GM19351 (cell line): ENCODE measurements around the gene DCTN2.

Source experiments
- ATAC-seq: cut with Tn5 transposase; IDR thresholded peaks from one replicate; pipeline ENCODE4 v1.9.1; 2021; ENCODE audit warnings: mild to moderate bottlenecking, moderate library complexity; ENCODE audit not compliant: unreplicated experiment

DCTN2 gene

DNA sequence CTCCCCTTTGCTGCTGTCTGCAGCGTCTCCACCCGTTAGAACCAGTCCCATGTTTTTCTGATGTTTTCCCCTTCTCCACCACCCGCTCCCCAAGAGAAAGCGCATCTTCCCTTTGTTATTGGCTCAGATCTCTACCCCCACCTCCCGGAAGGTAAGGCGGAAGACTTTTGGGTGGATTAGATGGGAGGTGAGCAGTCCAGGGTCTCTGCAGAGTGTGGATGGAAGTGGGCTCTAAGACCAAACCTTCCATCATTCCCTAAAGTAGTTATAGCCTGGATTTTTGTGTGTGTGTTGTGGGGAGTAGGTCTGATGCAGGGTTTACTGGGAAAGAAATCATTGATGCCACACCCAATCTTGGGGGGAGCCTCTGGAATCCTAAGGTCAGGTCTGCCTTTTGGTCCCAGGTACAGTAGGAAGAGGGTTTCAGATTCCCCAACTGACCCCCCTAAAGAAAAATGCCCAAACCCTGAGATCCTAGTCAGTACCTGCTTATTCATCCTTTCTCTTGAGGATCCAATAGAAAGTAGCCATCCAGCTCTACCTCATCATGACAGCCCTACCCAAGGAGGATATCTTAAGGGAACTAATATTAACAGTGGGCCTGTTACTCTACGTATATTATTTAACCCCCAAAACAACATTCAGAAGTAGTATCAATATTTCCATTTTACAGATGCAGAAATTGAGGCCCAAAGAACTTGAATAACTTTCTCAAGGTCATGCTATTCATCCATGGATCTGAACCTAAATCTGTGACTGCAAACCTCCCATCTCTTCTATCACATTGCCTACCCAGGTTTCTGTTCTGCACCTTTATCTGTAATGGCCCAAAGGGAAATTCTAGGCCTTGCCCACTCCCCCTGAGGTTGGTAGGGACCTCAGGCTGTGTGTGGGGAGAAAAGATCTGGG is 3.9 kb upstream of the DCTN2 start:
- ATAC-seq = no peak

DNA sequence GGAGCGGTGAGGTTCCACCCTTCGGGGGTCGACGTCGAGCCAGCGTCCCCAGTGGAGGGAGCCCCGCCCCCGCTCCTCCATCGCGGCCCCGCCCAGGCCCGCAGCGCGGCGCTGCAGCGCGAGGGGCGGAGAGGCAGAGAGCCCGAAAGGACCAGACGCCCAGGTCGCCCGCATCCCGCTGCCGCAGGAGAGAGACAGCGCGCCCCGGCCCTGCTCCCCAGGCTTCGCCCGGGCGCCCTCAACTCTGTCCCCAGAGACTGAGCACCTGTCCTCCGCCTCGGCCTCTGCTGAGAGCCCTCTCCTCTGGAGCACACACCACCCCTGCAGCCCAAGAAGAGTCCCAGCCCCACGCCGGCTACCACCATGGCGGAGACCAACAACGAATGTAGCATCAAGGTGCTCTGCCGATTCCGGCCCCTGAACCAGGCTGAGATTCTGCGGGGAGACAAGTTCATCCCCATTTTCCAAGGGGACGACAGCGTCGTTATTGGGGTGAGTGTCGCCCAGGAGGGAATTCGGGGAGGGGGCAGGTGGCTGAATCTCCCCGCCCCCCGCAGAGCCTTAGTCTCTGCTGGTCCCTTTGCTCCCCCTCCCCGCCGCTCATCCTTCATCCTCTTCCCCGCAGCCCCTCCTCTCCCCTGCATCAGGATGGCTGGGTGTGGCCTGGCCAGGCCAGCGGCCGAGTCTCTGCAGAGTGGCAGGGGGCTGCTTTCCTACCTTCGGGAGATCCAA is 3.1 kb upstream of the DCTN2 start, which contains the start of gene KIF5A:
Gene KIF5A (plus strand): TSS at position 136 of the 732 bp plus-strand sequence. CDS start 228 bp downstream, at position 364.
- peak; percentile 51 for ATAC-seq

DNA sequence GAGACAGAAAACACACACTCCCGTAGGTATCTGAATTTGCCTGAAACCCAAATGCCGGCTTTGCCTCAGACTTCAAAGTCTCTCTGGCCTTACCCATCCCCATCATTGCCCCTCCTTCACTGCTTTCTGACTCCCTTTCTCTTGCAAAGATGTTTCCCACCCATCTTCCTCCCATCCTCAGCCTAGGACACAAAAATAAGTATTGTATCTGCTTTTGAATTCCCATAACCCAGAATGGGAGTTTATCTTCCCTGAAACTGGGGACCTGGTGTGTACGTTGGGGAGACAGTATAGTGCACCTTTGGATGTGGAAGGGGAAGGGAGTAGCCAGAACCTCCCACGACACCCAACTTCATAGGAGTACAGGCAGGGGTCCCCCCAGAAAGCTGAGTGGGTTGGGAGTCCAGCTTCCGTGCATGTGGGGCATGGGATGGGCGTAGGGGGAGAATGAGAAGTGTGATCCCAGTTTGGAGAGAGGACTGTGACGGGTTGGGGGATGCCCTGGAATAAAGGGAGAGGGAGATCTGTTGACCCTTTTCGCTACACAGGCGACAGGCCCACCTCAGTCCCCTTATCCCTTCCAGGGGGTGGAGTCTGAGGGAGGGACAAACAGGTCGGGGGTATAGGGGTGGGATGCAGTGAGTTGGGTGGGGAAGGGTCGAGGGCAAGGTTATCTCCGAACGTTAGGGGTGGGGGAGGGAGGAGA is 2.4 kb upstream of the DCTN2 start:
- ATAC-seq = no peak

DNA sequence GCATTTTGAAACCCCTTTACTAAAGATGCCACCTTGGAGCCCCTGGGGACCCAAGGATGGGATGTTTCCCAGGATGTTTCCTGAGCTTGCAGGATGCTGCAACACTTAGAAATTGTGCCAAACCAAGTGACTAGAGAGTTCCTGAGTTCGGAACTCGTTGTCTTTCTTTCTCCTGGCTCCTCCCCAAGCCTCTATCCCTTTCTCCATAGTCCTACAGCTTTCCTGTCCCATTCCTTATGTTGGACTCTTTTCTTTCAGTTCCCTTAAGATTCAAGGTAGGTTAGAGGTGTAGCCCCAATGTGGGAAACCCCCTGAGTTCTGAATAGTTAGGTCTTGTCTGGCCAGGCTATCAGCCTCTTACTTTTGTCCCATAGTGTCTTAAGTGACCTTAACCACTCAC is 1.5 kb upstream of the DCTN2 start:
- no peak for ATAC-seq

DNA sequence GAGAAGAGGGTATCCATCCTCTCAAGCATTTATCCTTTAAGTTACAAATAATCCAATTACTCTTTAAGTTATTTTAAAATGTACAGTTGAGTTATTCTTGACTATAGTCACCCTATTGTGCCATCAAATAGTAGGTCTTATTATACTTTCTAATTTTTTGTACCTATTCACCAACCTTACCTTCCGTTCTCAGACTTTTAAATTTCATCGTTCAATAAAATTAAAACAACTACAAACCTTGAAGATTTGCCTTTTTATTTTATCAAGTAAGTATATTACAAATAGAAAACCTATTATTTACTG is 972 bp upstream of the DCTN2 start:
- ATAC-seq = no peak

DNA sequence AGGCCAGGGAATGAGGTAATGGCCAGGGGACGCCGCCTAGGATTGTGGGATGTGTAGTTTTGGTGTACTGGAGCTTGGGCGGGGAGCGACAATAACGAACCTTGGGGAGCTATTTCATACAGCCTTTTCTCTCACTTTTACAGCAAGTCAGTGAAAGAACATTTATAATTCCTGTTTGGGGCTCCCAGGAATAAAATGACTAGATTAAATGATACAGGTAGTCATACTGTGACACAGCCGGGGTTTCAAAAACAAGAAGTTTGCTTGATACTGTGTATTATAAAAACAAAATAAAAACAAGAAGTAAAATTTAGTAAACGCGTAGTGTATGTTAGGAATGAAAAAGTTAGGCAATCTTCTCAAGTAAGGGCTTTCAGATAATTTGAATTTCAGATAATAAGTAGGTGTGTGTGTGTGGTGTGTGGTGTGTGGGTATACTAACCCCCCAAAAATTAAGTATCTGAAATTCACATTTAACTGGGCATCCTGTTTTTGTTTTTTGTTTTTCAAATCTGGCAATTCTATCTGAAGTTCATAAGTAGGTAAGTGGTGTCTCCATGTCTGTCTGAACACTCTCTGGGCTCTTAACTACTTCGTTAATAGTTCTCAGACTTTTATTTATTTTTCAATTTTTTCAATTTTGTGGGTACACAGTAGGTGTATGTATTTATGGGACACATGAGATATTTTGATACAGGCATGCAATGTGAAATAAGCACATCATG is 458 bp upstream of the DCTN2 start:
- no peak for ATAC-seq

DNA sequence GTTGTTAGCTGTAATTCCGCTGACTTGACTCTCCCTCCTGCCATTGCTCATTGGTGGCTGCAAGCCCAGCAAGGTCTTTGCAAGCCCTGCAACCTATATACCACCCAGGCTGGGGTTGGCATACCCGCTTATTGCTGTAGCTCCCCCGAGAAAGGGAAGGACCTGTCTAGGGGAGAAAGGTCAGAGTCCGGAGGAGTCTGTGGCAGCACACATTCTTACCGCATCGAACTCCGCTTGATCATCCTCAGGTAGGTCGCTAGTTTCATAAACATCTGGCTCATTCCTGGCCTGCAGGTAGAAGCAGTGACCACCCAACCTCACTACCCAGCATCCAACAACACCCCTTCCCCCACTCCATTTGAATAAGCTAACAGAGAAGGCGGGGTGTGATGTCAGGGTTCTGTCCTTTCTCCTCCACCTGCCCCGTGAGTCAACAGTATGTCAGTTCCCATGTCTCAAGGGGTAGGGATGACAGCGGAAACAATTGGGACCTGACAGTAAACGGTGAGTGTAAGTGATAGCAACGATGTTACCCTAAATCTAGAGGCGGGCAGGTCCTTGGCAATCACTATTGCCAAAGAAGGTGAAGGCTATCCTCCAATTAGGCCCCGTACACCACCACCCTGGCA is 1.1 kb downstream of the DCTN2 start:
- no peak for ATAC-seq

DNA sequence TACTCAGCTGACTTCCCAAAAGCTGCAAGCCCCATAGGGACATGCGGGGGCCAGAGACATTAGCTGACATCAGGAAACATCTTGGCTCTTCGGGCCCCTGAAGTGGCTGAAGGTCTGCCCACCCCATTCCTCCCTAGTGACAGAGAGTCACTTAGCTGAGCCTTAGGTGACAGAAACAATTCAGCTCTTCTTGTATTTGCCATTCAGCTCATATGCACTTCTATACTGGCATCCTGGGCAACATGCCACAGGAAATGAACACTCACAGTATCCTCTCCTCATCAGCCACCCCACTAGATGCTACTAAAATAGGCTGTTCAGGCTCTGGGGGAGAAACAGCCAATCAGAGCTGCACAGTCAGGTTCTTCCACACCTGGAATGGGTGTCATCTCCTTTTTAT is 3.4 kb downstream of the DCTN2 start:
- ATAC-seq = no peak

DNA sequence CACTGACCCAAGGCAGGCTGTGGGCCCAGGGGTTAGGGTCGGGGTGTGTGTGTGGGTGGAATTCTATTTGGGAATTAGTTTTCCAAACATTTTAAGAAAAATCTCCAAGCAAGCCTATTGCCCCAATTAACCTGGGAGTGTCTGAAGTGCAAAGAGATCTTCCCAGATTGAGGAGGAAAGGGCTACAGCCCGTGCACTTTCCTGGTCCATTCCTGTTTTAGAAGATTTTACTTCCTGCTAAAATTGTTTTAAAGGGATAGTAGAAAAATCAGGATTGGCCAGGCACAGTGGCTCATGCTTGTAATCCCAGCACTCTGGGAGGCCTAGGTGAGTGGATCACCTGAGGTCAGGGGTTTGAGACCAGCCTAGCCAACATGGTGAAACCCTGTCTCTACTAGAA is 5.3 kb downstream of the DCTN2 start:
- ATAC-seq = no peak

DNA sequence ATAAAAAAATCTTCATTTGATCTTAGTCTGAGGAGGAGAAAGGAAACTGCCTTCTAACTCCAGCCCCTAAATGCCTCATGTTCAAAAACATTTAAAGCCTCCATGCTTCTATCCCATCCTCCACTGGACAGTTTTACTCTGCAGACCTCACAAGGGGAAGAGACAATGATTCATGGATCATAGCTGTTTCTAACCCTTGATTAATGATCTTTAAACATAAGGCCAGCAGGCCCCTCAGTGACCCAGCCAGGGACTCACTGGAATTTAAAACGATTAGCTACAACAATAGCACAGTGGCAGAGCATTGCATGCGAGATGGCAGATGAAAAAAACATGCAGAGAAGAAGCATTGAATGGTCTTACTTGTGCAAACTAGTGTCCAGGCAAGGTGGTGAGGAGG is 6.0 kb downstream of the DCTN2 start:
- ATAC-seq = no peak

DNA sequence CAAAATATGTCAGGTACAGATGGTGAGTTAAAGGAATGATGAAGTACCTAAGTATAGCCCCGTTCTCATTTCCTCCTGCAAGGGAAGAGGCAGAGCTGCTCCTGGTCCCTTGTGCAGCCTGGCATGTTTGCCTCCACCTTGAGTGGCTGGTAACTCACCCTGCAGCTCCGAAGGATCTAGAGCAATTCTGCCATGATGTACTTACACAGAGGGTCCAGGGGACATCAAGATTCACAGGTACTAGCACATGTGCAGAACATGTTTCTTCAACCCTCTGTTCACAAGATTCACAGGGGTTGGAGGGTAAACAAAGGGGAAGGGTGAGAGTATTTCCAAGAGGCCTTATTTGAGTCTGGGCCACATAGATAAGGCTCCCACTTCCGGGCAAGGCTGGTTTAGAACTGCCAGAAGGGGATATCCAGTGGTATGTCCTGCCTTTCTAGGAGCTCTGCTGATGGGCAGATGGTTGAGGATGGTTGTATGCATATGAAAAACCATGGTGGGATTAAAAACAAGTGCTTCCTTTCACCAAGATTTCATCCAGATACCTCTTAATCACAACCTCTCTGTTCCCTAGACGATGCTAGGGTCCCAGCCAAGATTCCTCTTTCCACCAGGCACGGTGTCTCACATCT is 7.7 kb downstream of the DCTN2 start:
- no peak for ATAC-seq

DNA sequence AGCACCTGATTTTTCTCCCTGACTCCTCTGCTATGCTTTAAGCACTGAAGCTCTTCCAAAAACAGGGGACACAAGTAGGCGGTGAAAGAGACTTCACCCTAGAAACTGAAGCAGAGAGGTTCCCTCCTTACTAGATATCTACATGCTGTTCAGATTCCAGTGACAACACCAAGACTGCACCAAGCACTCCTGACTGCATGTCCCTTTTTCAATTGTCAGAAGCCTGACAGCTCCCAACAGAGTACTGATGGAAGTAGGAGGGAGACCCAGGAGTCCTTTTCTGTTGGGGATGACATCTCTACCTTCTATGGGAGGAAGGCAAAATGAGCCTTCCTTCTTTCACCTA is 10.4 kb downstream of the DCTN2 start:
- no peak for ATAC-seq

DNA sequence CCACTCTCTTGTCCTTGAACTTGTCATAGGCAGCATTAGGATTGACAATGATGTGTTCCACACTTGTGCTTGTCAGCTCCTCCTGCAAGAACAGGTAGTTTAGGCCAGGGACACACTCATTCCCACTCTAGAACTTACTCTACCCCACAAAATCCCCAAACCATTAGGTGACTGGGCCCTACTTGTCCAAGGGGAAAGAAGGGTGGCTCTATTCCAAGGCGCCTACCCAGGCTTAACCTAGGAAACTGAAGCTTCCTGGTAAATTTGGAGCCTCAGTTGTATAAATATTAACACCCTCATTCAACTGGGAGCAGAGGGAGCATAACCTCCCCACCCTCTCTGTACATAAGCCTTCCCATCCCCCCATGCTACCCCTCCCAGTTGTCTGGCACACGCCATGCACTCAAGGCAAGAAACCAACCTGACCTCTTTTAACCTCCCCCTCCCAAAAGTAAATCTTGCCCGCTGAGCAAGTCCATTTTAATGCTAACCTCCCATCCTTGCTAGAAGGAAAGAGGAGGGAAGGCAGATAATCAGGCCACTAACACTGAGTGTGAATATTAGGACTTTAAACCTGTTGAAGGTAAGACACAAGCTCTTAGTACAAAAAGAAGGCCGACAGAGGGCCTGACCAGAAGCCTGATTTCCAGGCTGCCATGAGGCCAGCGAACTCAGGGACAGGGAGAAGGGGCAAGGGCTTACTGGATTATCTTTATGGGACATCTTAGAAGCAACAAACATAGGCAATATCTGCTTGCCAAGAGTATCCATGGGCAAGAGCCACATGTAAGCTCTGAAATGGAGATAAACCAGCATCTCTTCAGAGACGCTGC is 11.0 kb downstream of the DCTN2 start:
- ATAC-seq = no peak

DNA sequence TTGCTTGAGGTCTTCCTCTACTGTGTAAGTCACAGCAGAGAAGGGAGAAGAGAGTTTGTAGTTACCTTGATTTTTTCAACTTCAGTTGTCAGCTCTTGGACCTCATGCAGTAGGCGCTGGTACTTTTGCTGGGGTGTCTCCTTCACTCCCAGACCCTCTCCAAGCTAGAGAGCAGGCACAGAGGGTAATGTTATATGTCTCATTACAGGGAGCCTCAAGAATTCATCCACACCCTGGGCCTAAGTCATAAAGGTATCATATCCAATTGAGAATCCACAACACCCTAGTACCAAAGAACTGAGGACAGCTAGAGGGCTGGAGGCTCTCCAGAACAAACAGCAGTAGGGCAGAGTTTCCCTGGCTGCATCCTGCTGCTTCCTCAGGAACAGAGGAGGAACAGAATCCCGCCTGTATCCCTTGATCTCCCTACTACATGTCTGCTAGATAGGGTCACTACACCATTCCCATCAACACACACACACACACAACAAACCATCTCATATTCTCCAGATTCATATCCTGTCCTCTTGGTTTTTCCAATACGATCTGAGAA is 11.9 kb downstream of the DCTN2 start:
- ATAC-seq = no peak

DNA sequence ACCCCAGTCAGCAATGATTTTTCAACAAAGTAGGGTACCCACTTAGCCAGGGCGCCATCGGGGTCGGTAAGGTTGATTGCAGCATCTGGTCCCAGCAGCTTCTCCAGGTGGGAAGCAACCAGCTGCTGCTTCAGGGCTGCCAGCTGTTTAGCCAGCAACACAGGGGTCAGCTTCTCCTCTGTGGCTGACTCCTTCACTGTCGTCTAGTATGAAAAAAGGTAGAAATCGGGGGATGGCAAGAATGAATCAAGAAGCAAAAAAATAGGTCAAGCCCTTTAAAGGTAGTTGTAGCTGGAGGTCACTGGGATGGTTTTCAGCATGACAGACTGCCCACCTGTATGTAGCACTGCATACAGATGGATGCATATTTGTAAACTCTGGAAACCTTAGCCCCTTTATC is 12.7 kb downstream of the DCTN2 start:
- ATAC-seq = no peak

DNA sequence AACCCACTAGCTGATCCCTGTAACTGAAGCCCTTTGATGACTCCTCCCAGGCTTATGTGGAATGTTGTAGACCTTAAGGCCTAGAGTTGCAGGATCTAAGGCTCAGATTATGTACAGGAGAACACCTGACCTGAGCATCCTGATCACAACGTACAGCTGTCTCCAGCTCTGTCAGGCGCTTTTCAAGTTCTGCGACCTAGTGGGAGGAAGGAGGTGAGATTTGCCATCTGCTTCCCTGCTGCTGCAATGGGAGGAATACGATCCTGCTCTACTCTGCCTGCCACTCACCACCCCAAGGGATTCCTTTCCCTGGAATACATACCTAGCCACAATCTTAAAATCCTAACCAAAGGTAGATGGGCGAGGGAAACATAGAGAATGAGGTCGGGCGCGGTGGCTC is 13.9 kb downstream of the DCTN2 start:
- no peak for ATAC-seq

DNA sequence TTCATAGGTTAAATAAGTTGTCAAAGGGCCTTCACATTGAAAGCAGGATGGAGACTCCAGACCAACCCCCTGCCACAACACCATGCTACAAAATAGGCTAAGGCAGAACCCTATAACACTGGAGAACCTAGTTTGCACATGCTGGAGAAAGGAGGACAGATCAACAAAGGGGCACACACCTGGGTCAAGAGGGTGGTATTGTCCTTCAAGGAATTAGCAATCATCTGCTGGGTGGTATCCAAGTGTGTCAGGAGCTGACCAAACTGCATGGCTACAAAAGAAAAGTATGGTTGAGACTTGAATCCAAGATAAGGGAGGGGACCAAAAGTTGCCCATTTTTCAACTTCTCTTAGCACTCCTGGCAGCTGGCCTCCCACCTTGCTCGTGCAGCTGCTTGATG is 15.2 kb downstream of the DCTN2 start:
- ATAC-seq = no peak

DNA sequence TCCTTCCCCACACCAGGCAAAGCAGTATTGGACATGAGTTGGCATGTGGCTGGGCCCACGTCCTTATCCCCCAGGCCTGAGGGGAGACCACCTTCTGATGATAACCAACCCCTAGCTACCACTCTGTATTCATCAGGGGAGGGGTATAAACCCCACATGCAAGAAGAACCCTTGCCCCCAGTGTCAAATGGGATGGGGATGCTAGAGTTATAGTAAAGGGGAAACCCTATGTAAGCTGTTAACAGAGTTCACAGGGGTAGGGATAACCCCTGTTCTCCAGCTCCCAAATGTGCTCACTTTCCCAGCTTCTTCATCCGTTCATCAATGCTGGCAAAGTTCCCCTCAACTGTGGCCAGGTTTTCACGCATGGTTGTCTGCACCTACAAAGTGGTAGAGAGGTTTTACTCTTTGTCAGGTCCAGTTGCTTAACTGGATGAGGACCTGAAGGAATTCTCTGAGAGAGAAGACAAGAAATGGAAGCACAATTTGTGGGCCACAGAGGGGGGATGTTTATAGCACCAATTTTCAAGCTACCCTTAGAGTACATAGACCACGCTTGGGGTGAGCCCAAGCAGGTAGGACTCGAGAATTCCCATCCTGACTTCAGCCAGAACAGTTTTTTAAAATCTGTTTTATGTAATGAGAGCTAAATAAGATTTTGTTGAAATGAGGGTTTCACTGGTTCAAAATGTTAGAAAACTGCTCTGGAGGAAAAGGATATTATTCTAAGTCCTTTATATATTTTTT is 16.4 kb downstream of the DCTN2 start:
- ATAC-seq = no peak
